ENCODE measurements around the gene RC3H1. TPM values are rescaled to one million over a fixed set of nuclear protein-coding genes. Genes with fewer than 3 reads are reported as not detected.

Gene RC3H1
- total RNA-seq, 1 donor from 2014 or later = 33.6 TPM

DNA sequence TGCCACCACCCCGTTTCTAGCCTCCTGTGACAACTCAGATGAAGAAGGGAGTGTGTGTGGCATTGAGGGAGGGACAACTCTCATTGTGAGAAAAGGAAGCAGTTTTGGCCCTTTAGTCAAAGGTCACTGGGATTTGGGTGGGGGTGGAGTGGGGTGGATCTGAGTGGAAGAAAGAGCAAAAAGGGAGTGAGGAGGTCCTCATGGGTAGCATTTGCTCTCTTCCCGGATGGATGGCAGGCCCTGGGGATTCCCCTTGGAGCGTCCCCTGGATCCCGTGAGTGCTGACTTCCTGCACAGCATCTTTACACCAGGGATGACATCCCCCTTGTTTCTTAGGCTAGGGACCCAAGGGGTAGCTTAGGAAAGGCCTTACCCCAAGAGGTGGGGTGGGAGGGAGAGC lies 105.5 kb downstream of the RC3H1 start:
- DNase-seq (ENCODE audit: extremely low spot score, unreplicated experiment) = no peak
- TF ChIP-seq, protein P1, sequence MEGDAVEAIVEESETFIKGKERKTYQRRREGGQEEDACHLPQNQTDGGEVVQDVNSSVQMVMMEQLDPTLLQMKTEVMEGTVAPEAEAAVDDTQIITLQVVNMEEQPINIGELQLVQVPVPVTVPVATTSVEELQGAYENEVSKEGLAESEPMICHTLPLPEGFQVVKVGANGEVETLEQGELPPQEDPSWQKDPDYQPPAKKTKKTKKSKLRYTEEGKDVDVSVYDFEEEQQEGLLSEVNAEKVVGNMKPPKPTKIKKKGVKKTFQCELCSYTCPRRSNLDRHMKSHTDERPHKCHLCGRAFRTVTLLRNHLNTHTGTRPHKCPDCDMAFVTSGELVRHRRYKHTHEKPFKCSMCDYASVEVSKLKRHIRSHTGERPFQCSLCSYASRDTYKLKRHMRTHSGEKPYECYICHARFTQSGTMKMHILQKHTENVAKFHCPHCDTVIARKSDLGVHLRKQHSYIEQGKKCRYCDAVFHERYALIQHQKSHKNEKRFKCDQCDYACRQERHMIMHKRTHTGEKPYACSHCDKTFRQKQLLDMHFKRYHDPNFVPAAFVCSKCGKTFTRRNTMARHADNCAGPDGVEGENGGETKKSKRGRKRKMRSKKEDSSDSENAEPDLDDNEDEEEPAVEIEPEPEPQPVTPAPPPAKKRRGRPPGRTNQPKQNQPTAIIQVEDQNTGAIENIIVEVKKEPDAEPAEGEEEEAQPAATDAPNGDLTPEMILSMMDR (IDR thresholded peaks at IDR 0.05) = no peak
- no peaks in the 10 kb centered on the region for H3K36me3 Mint-ChIP-seq (ENCODE audit: unreplicated experiment)
- no peaks in the 10 kb centered on the region for H3K27me3 Mint-ChIP-seq (ENCODE audit: unreplicated experiment)
- H3K9me3 Mint-ChIP-seq (ENCODE audit: unreplicated experiment) = peaks cover 3% of the 10 kb centered on the region
- H3K4me1 Mint-ChIP-seq (ENCODE audit: unreplicated experiment) = no peaks in the 10 kb centered on the region
- no peak overlapping the region for H3K27ac Mint-ChIP-seq (ENCODE audit: unreplicated experiment)
- no peak overlapping the region for H3K4me3 Mint-ChIP-seq (ENCODE audit: unreplicated experiment)

DNA sequence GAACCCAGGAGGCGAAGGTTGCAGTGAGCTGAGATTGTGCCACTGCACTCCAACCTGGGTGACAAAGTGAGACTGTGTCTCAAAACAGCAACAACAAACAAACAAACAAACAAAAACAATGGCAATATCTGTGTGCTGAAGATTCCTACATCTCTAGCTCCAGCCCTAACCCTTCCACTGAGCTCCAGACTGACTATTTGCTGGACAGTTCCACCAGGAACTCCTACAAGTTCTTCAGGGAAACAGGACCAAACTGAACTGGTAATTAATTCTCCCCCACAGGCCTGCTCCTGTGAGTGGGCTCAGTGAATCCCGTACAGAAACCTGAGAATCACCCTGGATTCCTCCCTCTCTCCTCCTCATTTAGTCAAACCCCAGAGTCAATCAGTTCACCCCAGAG lies 106.6 kb downstream of the RC3H1 start:
- Mint-ChIP-seq H3K4me3 (ENCODE audit: unreplicated experiment) (no peak overlapping the region), H3K4me1 (ENCODE audit: unreplicated experiment) (no peaks in the 10 kb centered on the region), H3K27ac (ENCODE audit: unreplicated experiment) (no peak overlapping the region), H3K9me3 (ENCODE audit: unreplicated experiment) (peaks cover 3% of the 10 kb centered on the region), H3K36me3 (ENCODE audit: unreplicated experiment) (no peaks in the 10 kb centered on the region), H3K27me3 (ENCODE audit: unreplicated experiment) (no peaks in the 10 kb centered on the region)
- TF ChIP-seq, protein P1 (IDR thresholded peaks at IDR 0.05) = no peak
- no peak for DNase-seq (ENCODE audit: extremely low spot score, unreplicated experiment)

DNA sequence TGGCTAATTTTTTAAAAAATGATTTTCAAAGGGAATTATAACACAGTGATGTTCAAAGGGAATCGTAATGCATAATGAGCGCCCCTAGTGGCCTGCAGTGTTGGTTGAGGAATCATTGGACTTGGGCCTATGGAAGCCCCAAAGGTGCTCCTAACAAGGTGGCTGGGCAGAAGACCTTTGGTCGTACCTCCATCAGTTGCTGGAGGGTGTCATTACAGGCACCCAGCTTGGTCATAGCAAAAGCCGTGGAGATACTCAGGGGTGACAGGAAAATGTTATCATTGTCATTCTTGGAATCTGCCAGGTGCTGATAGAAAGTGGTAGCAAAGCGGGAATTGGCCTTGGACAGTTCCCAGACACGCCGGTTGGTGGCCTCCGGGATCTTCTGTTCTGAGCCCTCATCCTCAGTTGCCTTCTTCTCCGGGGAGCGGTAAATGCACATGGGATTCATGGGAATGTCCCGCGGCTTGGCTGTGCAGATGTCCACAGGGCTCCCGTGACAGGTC lies 107.7 kb downstream of the RC3H1 start:
- Mint-ChIP-seq H3K27me3 (ENCODE audit: unreplicated experiment) (no peaks in the 10 kb centered on the region), H3K27ac (ENCODE audit: unreplicated experiment) (no peak overlapping the region), H3K4me1 (ENCODE audit: unreplicated experiment) (no peaks in the 10 kb centered on the region), H3K4me3 (ENCODE audit: unreplicated experiment) (no peak overlapping the region), H3K9me3 (ENCODE audit: unreplicated experiment) (peaks cover 3% of the 10 kb centered on the region), H3K36me3 (ENCODE audit: unreplicated experiment) (no peaks in the 10 kb centered on the region)
- TF ChIP-seq, protein P1 (IDR thresholded peaks at IDR 0.05) = peak; percentile 48
- no peak for DNase-seq (ENCODE audit: extremely low spot score, unreplicated experiment)

DNA sequence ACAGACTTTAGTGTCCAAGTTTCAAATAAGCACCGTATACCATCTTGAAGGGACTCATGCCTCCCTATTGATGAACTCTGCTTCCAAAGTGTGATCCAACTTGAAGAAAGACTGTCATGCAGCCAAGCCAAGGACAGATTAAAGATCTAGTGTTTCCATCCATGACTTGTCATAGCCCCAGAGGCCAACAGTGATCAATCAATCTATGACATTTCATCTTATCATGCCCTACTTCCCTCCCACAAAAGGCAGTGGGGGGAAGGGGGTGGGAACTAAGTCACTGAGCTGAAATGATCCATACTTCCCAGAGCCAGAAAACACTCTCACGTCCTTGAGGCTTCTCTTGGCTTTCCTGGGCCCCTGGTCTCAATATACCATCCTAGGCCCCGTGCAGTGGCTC lies 109.0 kb downstream of the RC3H1 start:
- peaks cover 3% of the 10 kb centered on the region for H3K9me3 Mint-ChIP-seq (ENCODE audit: unreplicated experiment)
- H3K4me3 Mint-ChIP-seq (ENCODE audit: unreplicated experiment) = no peak overlapping the region
- TF ChIP-seq, protein P1 (IDR thresholded peaks at IDR 0.05) = no peak
- no peak overlapping the region for H3K27ac Mint-ChIP-seq (ENCODE audit: unreplicated experiment)
- H3K4me1 Mint-ChIP-seq (ENCODE audit: unreplicated experiment) = no peaks in the 10 kb centered on the region
- H3K27me3 Mint-ChIP-seq (ENCODE audit: unreplicated experiment) = no peaks in the 10 kb centered on the region
- DNase-seq (ENCODE audit: extremely low spot score, unreplicated experiment) = no peak
- H3K36me3 Mint-ChIP-seq (ENCODE audit: unreplicated experiment) = peaks cover 2% of the 10 kb centered on the region

DNA sequence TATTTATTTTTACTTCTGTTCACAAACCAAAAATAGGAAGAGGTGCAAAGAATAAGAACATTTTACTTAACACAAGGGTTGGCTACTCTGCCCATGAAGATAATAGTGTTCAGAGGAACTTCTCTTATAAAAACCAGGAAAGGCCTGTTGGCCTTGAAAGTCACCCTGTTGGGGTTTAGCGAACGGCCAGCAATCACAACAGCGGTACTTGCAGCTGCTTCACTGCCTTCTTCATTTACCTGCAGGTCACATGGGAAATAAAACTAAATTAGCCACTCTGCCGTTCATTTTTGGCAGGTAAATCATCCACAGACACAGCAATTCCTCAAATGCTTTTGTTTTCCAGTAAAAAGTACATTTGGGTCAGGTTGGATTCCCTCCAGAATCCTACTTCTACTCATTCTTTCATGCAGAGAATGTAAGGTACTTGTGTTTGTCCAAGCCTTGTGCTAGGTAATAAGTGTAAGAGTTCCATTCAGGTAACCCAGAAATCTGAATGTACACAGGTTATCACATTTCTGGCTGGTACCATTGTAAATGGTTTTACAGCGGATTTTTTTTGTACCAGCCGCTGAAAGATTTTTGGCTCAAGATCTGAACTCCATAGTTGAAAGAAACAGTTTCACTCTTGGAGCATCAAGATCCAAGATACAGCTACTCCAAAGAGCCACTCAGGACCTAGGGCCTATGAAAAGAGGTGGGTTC lies 118.2 kb downstream of the RC3H1 start:
- no peak overlapping the region for H3K4me3 Mint-ChIP-seq (ENCODE audit: unreplicated experiment)
- TF ChIP-seq, protein P1 (IDR thresholded peaks at IDR 0.05) = no peak
- H3K27me3 Mint-ChIP-seq (ENCODE audit: unreplicated experiment) = no peaks in the 10 kb centered on the region
- no peaks in the 10 kb centered on the region for H3K4me1 Mint-ChIP-seq (ENCODE audit: unreplicated experiment)
- H3K9me3 Mint-ChIP-seq (ENCODE audit: unreplicated experiment) = no peaks in the 10 kb centered on the region
- H3K36me3 Mint-ChIP-seq (ENCODE audit: unreplicated experiment) = peaks cover 3% of the 10 kb centered on the region
- H3K27ac Mint-ChIP-seq (ENCODE audit: unreplicated experiment) = no peak overlapping the region
- DNase-seq (ENCODE audit: extremely low spot score, unreplicated experiment) = no peak
